Mesodermal cell (in vitro differentiated cells): Measurements from ENCODE around the gene GRIN3B.

Experiments used
- H3K27ac ChIP-seq: 2 replicates; pipeline ENCODE4 v1.7.0; 2013; ENCODE audit warnings: mild to moderate bottlenecking, low read depth, low read length, moderate library complexity; ENCODE audit not compliant: severe bottlenecking
- H3K36me3 ChIP-seq: 2 replicates; pipeline ENCODE4 v1.7.1; 2013; ENCODE audit warnings: mild to moderate bottlenecking, low read length, moderate library complexity; ENCODE audit not compliant: control insufficient read depth, insufficient read depth
- H3K4me1 ChIP-seq: one replicate; pipeline ENCODE4 v1.7.1; 2013; ENCODE audit warnings: mild to moderate bottlenecking, low read length; ENCODE audit not compliant: insufficient read depth, control insufficient read depth, poor library complexity, severe bottlenecking
- H3K4me3 ChIP-seq: 2 replicates; pipeline ENCODE4 v1.7.0; 2013; ENCODE audit warnings: low read length, control low read depth, mild to moderate bottlenecking; ENCODE audit not compliant: insufficient read depth, poor library complexity, severe bottlenecking; ENCODE audit errors: extremely low read depth
- H3K9me3 ChIP-seq: 2 replicates; pipeline ENCODE4 v1.7.1; 2013; ENCODE audit warnings: mild to moderate bottlenecking, low read length, moderate library complexity; ENCODE audit not compliant: control insufficient read depth
- WGBS, 2 experiments: methylation state at CpG; one replicate each; pipeline ENCODE4 v1.1.5; 2013; ENCODE audit warnings: missing lambda C conversion rate in 2 of 2; ENCODE audit not compliant: insufficient coverage in 2 of 2; 5-methylcytosine and 5-hydroxymethylcytosine counted together

GRIN3B gene

DNA sequence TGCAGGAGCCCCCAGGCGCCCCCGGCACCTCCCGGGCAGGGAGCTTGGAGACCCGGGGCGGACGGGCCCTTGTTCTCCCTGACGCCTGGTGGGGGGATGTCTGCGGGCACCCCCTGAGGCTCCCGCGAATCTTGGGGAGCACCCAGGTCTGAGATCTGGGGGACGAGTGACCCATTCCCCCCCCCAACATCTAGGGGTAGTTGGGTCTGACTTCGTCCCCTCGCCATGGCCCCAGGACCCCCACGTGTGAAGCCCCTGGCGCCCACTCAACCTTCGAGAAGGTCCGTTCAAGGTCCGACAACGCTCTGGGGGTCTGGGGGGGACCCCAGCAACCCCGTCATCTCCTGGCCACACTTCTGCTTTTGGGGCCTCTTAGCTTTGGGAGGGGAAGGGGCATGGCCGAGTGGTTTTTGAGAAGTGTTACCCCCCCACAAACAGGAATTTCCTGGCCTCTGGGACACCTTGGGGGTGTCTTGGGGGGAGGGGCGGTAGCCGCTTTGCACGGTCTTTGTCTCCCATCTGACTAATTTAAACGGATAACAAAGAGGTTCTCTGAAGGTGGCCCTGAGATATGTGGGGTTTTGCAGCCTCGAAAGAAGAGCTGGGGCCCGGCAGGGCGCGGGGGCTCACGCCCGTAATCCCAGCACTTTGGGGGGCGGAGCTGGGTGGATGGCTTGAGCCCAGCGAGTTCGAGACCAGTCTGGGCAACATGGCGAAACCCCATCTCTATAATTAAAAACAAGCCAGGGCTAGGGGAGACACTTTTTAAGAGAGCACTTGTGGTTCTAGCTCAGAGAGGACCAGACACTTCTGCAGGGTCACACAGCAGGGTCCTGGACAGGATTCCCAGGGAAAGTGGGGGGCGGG, 26.8 kb downstream of the GRIN3B start:
- peaks cover 5% of the 10 kb centered on the region for H3K4me1 ChIP-seq
- peaks cover 20% of the 10 kb centered on the region for H3K36me3 ChIP-seq
- peak overlapping the region; percentile 94 for H3K27ac ChIP-seq
- peak overlapping the region; percentile 92 for H3K4me3 ChIP-seq
- 0 to 1% methylated on average over 12 to 15 of the region's 36 CpGs for WGBS, 2 experiments
- no peaks in the 10 kb centered on the region for H3K9me3 ChIP-seq

GRCh38 chr19:1027650-1028061, 27.4 kb downstream of the GRIN3B start:
- peaks cover 5% of the 10 kb centered on the region for H3K4me1 ChIP-seq
- peak overlapping the region; percentile 92 for H3K4me3 ChIP-seq
- WGBS, 2 experiments = 1 to 6% methylated on average over 16 of the region's 16 CpGs
- peak overlapping the region; percentile 94 for H3K27ac ChIP-seq
- peaks cover 26% of the 10 kb centered on the region for H3K36me3 ChIP-seq
- no peaks in the 10 kb centered on the region for H3K9me3 ChIP-seq

DNA sequence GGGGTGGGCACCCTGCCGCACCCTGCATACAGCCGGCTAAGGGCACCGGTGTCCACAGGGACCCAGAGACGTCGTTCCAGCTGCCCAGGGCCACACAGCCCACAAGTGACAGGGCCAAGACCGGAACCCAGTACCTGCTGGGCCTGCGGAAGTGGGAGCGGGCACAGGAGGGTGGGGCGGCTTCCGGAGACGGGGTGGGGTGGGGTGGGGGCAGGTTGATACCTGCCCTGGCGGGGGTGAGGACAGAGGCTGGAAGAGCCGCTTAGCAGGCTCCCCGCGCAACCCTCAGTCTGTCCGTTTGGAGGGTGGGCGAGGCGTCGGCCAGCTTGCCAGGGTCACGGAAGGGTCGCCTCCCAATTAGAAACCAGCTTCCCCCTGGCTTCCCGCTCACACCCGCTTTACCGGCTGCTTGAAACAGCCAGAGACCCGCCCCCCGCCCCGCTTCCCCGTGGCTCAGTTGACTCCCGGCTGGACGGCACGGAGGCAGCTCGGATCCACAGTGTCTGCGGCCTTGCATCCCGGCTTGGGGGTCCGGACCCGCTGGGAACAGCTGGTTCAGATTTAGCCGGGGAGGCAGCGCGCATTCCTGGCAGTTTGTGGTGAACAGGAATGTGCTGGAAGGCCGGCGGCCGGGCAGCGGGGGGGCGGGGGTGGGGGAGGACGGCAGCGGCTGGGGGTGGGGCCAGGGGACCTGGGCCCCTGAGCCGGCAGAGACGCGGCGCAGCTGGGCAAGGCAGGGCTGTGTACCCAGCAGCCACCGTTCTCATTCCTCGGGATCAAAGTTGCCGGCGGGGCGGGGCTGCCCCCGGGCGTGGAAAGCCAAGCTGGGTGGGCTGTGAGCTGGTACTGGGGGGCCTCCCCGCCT, 28.1 kb downstream of the GRIN3B start:
- WGBS, 2 experiments = 3 to 6% methylated on average over 35 of the region's 58 CpGs
- peak overlapping the region; percentile 92 for H3K4me3 ChIP-seq
- no peaks in the 10 kb centered on the region for H3K9me3 ChIP-seq
- peaks cover 5% of the 10 kb centered on the region for H3K4me1 ChIP-seq
- H3K27ac ChIP-seq = peak overlapping the region; percentile 94
- H3K36me3 ChIP-seq = peaks cover 33% of the 10 kb centered on the region

GRCh38 chr19:1032264-1032867, 32.1 kb downstream of the GRIN3B start:
- Histone ChIP-seq H3K27ac (no peak overlapping the region), H3K36me3 (peaks cover 54% of the 10 kb centered on the region), H3K4me3 (no peak overlapping the region), H3K9me3 (no peaks in the 10 kb centered on the region), H3K4me1 (peaks cover 2% of the 10 kb centered on the region)
- WGBS, 2 experiments = 91 to 93% methylated on average over 19 to 20 of the region's 20 CpGs

- 89 to 90% methylated on average over 23 to 29 of the region's 29 CpGs for WGBS, 2 experiments
- Histone ChIP-seq H3K27ac (no peak overlapping the region), H3K4me3 (no peak overlapping the region), H3K36me3 (peaks cover 55% of the 10 kb centered on the region), H3K9me3 (no peaks in the 10 kb centered on the region), H3K4me1 (peaks cover 3% of the 10 kb centered on the region)
Observed at GRCh38 chr19:1035998-1036621, 35.9 kb downstream of the GRIN3B start.

DNA sequence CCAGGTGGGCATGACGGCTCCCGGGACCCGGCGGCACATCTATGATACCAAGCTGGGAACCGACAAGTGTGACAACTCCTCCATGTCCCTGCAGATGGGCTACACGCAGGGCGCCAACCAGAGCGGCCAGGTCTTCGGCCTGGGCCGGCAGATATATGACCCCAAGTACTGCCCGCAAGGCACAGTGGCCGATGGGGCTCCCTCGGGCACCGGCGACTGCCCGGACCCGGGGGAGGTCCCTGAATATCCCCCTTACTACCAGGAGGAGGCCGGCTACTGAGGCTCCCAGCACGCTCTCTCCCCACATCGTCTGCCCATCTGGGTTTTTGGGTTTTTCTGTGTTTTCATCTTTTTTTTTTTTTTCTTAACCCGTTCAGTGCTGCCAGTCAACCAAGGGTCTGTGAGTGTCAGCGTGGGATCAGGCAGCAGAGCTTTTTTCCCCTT, 37.4 kb downstream of the GRIN3B start:
- H3K27ac ChIP-seq = no peak overlapping the region
- H3K36me3 ChIP-seq = peaks cover 43% of the 10 kb centered on the region
- H3K9me3 ChIP-seq = no peaks in the 10 kb centered on the region
- WGBS, 2 experiments = 93 to 95% methylated on average over 17 to 18 of the region's 22 CpGs
- peaks cover 7% of the 10 kb centered on the region for H3K4me1 ChIP-seq
- no peak overlapping the region for H3K4me3 ChIP-seq

GRCh38 chr19:1038978-1039645, 38.9 kb downstream of the GRIN3B start:
- H3K4me3 ChIP-seq = no peak overlapping the region
- 65 to 71% methylated on average over 22 of the region's 22 CpGs for WGBS, 2 experiments
- peak overlapping the region; percentile 45 for H3K27ac ChIP-seq
- peaks cover 7% of the 10 kb centered on the region for H3K4me1 ChIP-seq
- no peaks in the 10 kb centered on the region for H3K9me3 ChIP-seq
- H3K36me3 ChIP-seq = peaks cover 34% of the 10 kb centered on the region

GRCh38 chr19:1039646-1040475, 39.6 kb downstream of the GRIN3B start, which contains the start of gene ABCA7:
Gene ABCA7 (plus strand): TSS chr19:1040107. CDS start chr19:1041362, 1,255 bp downstream.
- peak within 1 kb of the TSS; percentile 45 for H3K27ac ChIP-seq
- 3 to 4% methylated on average over 39 to 51 of the region's 56 CpGs for WGBS, 2 experiments
- no peaks in the 10 kb centered on the region for H3K9me3 ChIP-seq
- H3K36me3 ChIP-seq = peaks cover 34% of the 10 kb centered on the region
- peaks cover 7% of the 10 kb centered on the region for H3K4me1 ChIP-seq
- H3K4me3 ChIP-seq = peak within 1 kb of the TSS; percentile 65

DNA sequence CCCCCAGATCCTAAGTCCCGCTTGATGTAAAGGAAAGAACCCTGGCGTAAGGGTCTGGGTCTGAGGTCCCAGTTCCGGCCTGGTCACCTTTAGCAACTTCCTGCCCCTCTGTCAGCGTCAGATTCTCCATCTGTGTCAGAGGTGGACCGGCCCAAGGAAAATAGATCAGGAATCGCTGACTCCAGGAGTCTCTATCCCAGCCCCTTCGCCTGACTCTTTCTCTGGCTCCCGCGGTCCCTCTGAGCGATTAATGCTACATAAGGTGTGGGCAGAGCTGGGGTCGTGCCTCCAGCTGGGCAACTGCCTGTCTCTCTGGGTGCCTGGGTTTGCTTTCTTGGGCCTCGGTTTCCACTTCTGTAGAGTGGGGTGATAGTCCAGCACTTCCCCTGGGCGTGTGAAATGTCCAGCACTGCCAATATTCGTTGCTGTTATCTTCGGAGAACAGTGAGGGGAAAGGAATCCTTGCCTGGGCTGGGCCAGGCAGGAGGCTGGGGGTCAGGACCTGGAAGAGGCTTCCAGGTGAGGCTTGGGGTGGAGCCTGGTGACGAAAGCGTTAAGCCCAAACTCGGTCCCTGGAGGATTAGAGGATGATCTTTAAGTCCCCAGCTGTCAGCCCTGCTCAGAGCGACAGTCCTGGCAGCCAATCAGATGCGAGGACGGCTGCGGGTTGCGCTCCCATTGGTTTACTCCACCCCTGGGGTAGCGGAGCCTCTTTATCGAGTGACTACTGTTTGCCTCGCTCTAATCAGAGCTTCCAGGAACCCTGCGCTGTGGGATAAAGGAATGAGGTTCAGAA, 40.5 kb downstream of the GRIN3B start:
- H3K4me3 ChIP-seq = peak overlapping the region; percentile 65

More for the DNA sequence above, 40.5 kb downstream of the GRIN3B start:
- Histone ChIP-seq H3K36me3 (peaks cover 28% of the 10 kb centered on the region), H3K4me1 (peaks cover 7% of the 10 kb centered on the region), H3K9me3 (no peaks in the 10 kb centered on the region), H3K27ac (peak overlapping the region; percentile 10)
- WGBS, 2 experiments = 6 to 9% methylated on average over 22 to 25 of the region's 27 CpGs
